HK-2 (cell line): ENCODE measurements around the gene BOK.

Experiments
- DNase-seq: peaks from one replicate; pipeline ENCODE4 v3.0.0-alpha.2; 2018; ENCODE audit not compliant: unreplicated experiment

BOK gene

DNA sequence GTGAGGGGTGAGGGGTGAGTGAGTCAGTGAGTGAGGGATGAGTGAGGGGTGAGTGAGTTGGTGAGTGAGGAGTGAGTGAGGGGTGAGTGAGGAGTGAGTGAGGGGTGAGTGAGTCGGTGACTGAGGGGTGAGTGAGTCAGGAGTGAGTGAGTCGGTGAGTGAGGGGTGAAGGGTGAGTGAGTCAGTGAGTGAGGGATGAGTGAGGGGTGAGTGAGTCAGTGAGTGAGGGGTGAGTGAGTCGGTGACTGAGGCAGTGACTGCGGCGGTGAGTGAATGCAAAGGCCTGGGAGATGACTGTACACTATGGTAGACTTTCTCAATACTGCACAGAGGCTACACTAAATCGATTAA lies 61.8 kb downstream of the BOK start:
- peak; percentile 14 for DNase-seq
